Small intestine (tissue), 7 donors: ENCODE measurements around the gene PSPN. TPM values are rescaled to one million over a fixed set of nuclear protein-coding genes. Genes with fewer than 3 reads are reported as not detected.
"Not testable (repeated sequence)": the region's sequence is repeated elsewhere in the genome, so short reads cannot be mapped to it uniquely, and the experiment has no call there.

ENCODE experiments used
- DNase-seq, 2 donors: peaks; one replicate each; pipeline versions ENCODE4 v3.0.0 to v3.0.0-alpha.2; 2013
- FAIRE-seq: peaks from 2 replicates; lab custom pipeline; 2012; peaks lifted over from hg19 to GRCh38; lab: Jason Lieb, UNC
- H3K27ac ChIP-seq, 3 donors: one replicate each; pipeline ENCODE4 v1.5.1; 2013; ENCODE audit warnings: low read length in 2 of 3, mild to moderate bottlenecking in 2 of 3, control low read depth in 1 of 3, inconsistent platforms in 1 of 3, low read depth in 1 of 3, moderate library complexity in 1 of 3
- H3K27me3 ChIP-seq, 3 donors: one replicate each; pipeline ENCODE4 v1.6.1; 2013; ENCODE audit warnings: low read length in 3 of 3, inconsistent platforms in 1 of 3; ENCODE audit not compliant: control insufficient read depth in 3 of 3, insufficient read depth in 3 of 3
- H3K36me3 ChIP-seq, 3 donors: one replicate each; pipeline ENCODE4 v1.6.1; 2013; ENCODE audit warnings: low read length in 3 of 3, inconsistent platforms in 1 of 3, low read depth in 1 of 3, mild to moderate bottlenecking in 1 of 3, moderate library complexity in 1 of 3; ENCODE audit not compliant: control insufficient read depth in 3 of 3, insufficient read depth in 2 of 3
- H3K4me1 ChIP-seq, 3 donors: one replicate each; pipeline ENCODE4 v1.6.1; 2013; ENCODE audit warnings: low read length in 2 of 3, inconsistent platforms in 1 of 3, low read depth in 1 of 3, mild to moderate bottlenecking in 1 of 3, moderate library complexity in 1 of 3; ENCODE audit not compliant: control insufficient read depth in 3 of 3, insufficient read depth in 2 of 3
- H3K4me3 ChIP-seq, 3 donors: one replicate each; pipeline ENCODE4 v1.5.1; 2013; ENCODE audit warnings: low read length in 3 of 3, control low read depth in 1 of 3, inconsistent platforms in 1 of 3, low read depth in 1 of 3, mild to moderate bottlenecking in 1 of 3, moderate library complexity in 1 of 3
- H3K9me3 ChIP-seq, 2 donors: one replicate each; pipeline ENCODE4 v1.6.1; 2013; ENCODE audit warnings: low read depth in 1 of 2, low read length in 1 of 2; ENCODE audit not compliant: control insufficient read depth in 2 of 2, insufficient read depth in 1 of 2
- WGBS, 3 donors: extraction: QIAGEN DNeasy Blood & Tissue Kit; methylation state at CpG; one replicate each; pipeline ENCODE4 v1.1.7; 2013; 5-methylcytosine and 5-hydroxymethylcytosine counted together
- polyA plus RNA-seq, 4 donors: library from polyadenylated mRNA; stranded (reverse) in 3 of 4; unstranded in 1 of 4; fragments of 200-250 nt in 3 of 4; fragments of 120-200 nt in 1 of 4; gene quantifications; one replicate each; pipeline versions ENCODE4 v1.2.1 to v1.2.3, GENCODE V29; 2013
- donor health status: healthy with polysubstance abuse.
- donor health status: control.
- donor health status: control.
- donor health status: Bipolar disorder and iron deficiency.
- donor health status: healthy.

PSPN gene
- polyA plus RNA-seq, 4 donors = 1.1 to 2.6 (median 1.2) TPM

- Histone ChIP-seq H3K27ac (no peak overlapping the region), H3K4me3 (no peak overlapping the region), H3K4me1 (peaks cover 0 to 1% (median 0%) of the 10 kb centered on the region in 3 donors), H3K9me3 (peaks cover 0 to 4% of the 10 kb centered on the region in 2 donors), H3K27me3 (no peaks in the 10 kb centered on the region), H3K36me3 (no peaks in the 10 kb centered on the region)
- WGBS, 3 donors = 79 to 85% (median 83%) methylated on average over 14 of the region's 14 CpGs
- DNase-seq (no peak), FAIRE-seq (no peak)
These were observed 18.6 kb downstream of the PSPN start for GRCh38 chr19:6357174-6357573.

GRCh38 chr19:6355321-6356040 is 20.3 kb downstream of the PSPN start:
- WGBS, 3 donors = 95 to 98% (median 95%) methylated on average over 12 to 39 of the region's 46 CpGs
- not testable (repeated sequence) for H3K36me3 ChIP-seq, H3K4me1 ChIP-seq, H3K4me3 ChIP-seq, H3K27ac ChIP-seq, DNase-seq, H3K9me3 ChIP-seq, H3K27me3 ChIP-seq, FAIRE-seq

- Histone ChIP-seq H3K9me3 (peaks cover 0 to 4% of the 10 kb centered on the region in 2 donors), H3K27ac (no peak overlapping the region), H3K27me3 (no peaks in the 10 kb centered on the region), H3K4me1 (no peaks in the 10 kb centered on the region), H3K4me3 (no peak overlapping the region), H3K36me3 (no peaks in the 10 kb centered on the region)
- DNase-seq (no peak), FAIRE-seq (no peak)
- whole genome bisulfite sequencing, 3 donors = 60 to 67% (median 63%) methylated on average over 4 of the region's 4 CpGs
These were observed 21.5 kb downstream of the PSPN start for GRCh38 chr19:6354098-6354674.

- WGBS, 3 donors = 86 to 95% (median 93%) methylated on average over 2 of the region's 2 CpGs
- no peaks in the 10 kb centered on the region for H3K4me1 ChIP-seq
- no peak for DNase-seq
- peaks cover 0 to 4% of the 10 kb centered on the region in 2 donors for H3K9me3 ChIP-seq
- no peak overlapping the region for H3K27ac ChIP-seq
- H3K4me3 ChIP-seq = no peak overlapping the region
- H3K36me3 ChIP-seq = no peaks in the 10 kb centered on the region
- no peak for FAIRE-seq
- no peaks in the 10 kb centered on the region for H3K27me3 ChIP-seq
These were observed 23.2 kb downstream of the PSPN start for GRCh38 chr19:6352381-6353165.

- Histone ChIP-seq H3K27ac (no peak overlapping the region), H3K4me3 (no peak overlapping the region), H3K27me3 (no peaks in the 10 kb centered on the region), H3K9me3 (peaks cover 0 to 4% of the 10 kb centered on the region in 2 donors), H3K4me1 (no peaks in the 10 kb centered on the region), H3K36me3 (no peaks in the 10 kb centered on the region)
- DNase-seq (no peak), FAIRE-seq (no peak)
- 65 to 74% (median 70%) methylated on average over 2 of the region's 2 CpGs for WGBS, 3 donors
These were observed 25.0 kb downstream of the PSPN start for GRCh38 chr19:6350688-6351087.

GRCh38 chr19:6349271-6349670 is 26.5 kb downstream of the PSPN start:
- 74 to 88% (median 76%) methylated on average over 2 of the region's 2 CpGs for WGBS, 3 donors
- not testable (repeated sequence) for H3K27me3 ChIP-seq, H3K9me3 ChIP-seq, H3K4me3 ChIP-seq, FAIRE-seq, H3K4me1 ChIP-seq, H3K27ac ChIP-seq, H3K36me3 ChIP-seq, DNase-seq

- DNase-seq (no peak), FAIRE-seq (no peak)
- no peaks in the 10 kb centered on the region for H3K9me3 ChIP-seq
- H3K4me1 ChIP-seq = no peaks in the 10 kb centered on the region
- H3K36me3 ChIP-seq = no peaks in the 10 kb centered on the region
- no peaks in the 10 kb centered on the region for H3K27me3 ChIP-seq
- H3K4me3 ChIP-seq = no peak overlapping the region
- 91 to 96% (median 92%) methylated on average over 1 of the region's 1 CpG for WGBS, 3 donors
- no peak overlapping the region for H3K27ac ChIP-seq
These were observed 32.3 kb downstream of the PSPN start for GRCh38 chr19:6343462-6343861.

GRCh38 chr19:6340493-6341201 is 35.1 kb downstream of the PSPN start:
- Histone ChIP-seq H3K4me1 (no peaks in the 10 kb centered on the region), H3K9me3 (no peaks in the 10 kb centered on the region), H3K36me3 (no peaks in the 10 kb centered on the region), H3K4me3 (no peak overlapping the region), H3K27me3 (no peaks in the 10 kb centered on the region), H3K27ac (no peak overlapping the region)
- FAIRE-seq (no peak), DNase-seq (no peak)
- WGBS, 3 donors = 57 to 69% (median 66%) methylated on average over 14 of the region's 14 CpGs
